ENCODE data around the gene GABRR2. TPM values are rescaled to one million over a fixed set of nuclear protein-coding genes. Genes with fewer than 3 reads are reported as not detected.

The GABRR2 gene
- total and polyA plus RNA-seq, 2 of the 4 experiments (the other 2 are of a cell fraction): 0.26 TPM; not detected in 1

- H2AK5ac ChIP-seq (ENCODE audit: low read depth, low read length): no peak overlapping the region
- H3K27me3 ChIP-seq (ENCODE audit: control insufficient read depth, insufficient read depth, low read length): peaks cover 8% of the 10 kb centered on the region
- H2BK120ac ChIP-seq (ENCODE audit: low read depth, low read length): no peak overlapping the region
- DNase-seq (peak; percentile 92), ATAC-seq (ENCODE audit: low read depth) (peak; percentile 85)
- no TSS peak for BruUV-seq (replicated peaks)
- ChIA-PET CTCF (no interaction called here), POLR2A (ENCODE audit: unreplicated experiment) (no interaction called here)
- H3K9ac ChIP-seq (ENCODE audit: low read depth, low read length): no peak overlapping the region
- in situ Hi-C loops (cut with MboI; ENCODE audit: low sequenced_read_pairs) (no loop called here), dilution Hi-C loops (cut with HindIII; ENCODE audit: low sequenced_read_pairs, unreplicated experiment) (no loop called here), intact Hi-C loops (cut with micrococcal nuclease) (no loop called here)
- H3K4ac ChIP-seq (ENCODE audit: low read depth, low read length): no peak overlapping the region
- H2AFZ ChIP-seq (replicated peaks; ENCODE audit: low read length, poor library complexity): no peak overlapping the region
- no peak overlapping the region for H3K27ac ChIP-seq (ENCODE audit: insufficient read depth, low read length)
- H3K9me1 ChIP-seq (ENCODE audit: insufficient read depth, low read length): peaks cover 8% of the 10 kb centered on the region; the same call in 1 of the 2 replicates
- peaks cover 6% of the 10 kb centered on the region; the same call in 1 of the 2 replicates for H3K4me1 ChIP-seq (ENCODE audit: control insufficient read depth, insufficient read depth, low read length)
- H4K91ac ChIP-seq (ENCODE audit: insufficient read depth, low read depth, low read length): no peak overlapping the region
- H2AK9ac ChIP-seq (replicated peaks; ENCODE audit: low read depth, low read length, poor library complexity): no peak overlapping the region
- H4K5ac ChIP-seq (ENCODE audit: low read depth, low read length): no peak overlapping the region
- no peak overlapping the region for H2BK5ac ChIP-seq (ENCODE audit: low read depth, low read length, poor library complexity, severe bottlenecking)
- H3K79me1 ChIP-seq (ENCODE audit: low read depth in 1 of 2, low read length in 2 of 2): no peaks in the 10 kb centered on the region
- no peak overlapping the region for H3K23ac ChIP-seq (ENCODE audit: low read depth, low read length)
- WGBS, 2 experiments (ENCODE audit: extremely low coverage in 2 of 2, insufficient read length in 1 of 2): no CpG with 5 or more reads among the region's 1 CpG
- no peak overlapping the region for H2BK20ac ChIP-seq (ENCODE audit: low read depth, low read length)
- H3K9me3 ChIP-seq (ENCODE audit: control insufficient read depth, insufficient read depth, low read length): no peaks in the 10 kb centered on the region
- H3K4me3 ChIP-seq (ENCODE audit: insufficient read depth, low read depth, low read length): no peak overlapping the region
- H3K36me3 ChIP-seq (ENCODE audit: control insufficient read depth, insufficient read depth, low read length): peaks cover 5% of the 10 kb centered on the region
- H3K4me2 ChIP-seq (ENCODE audit: low read depth, low read length): no peak overlapping the region
- H3K14ac ChIP-seq (replicated peaks; ENCODE audit: low read depth, low read length): no peak overlapping the region
- H4K8ac ChIP-seq (ENCODE audit: low read depth in 2 of 2, low read length in 2 of 2): no peak overlapping the region
- H2BK15ac ChIP-seq (ENCODE audit: low read depth, low read length): no peak overlapping the region
- H3K18ac ChIP-seq (ENCODE audit: low read depth, low read length): no peak overlapping the region
- TF ChIP-seq MAFK (IDR thresholded peaks at IDR 0.05; ENCODE audit: low read depth, low read length) (no peak), RCOR1 (IDR thresholded peaks at IDR 0.05; ENCODE audit: insufficient replicate concordance, low read length) (no peak), FOS (IDR thresholded peaks at IDR 0.05; ENCODE audit: low read depth, low read length) (no peak), MAZ (IDR thresholded peaks at IDR 0.05; ENCODE audit: borderline replicate concordance, low read depth, low read length) (no peak), USF2 (IDR thresholded peaks at IDR 0.05; ENCODE audit: low read depth, low read length) (no peak), CHD1 (IDR thresholded peaks at IDR 0.05; ENCODE audit: low read depth, low read length) (no peak), ELK1 (IDR thresholded peaks at IDR 0.05; ENCODE audit: borderline replicate concordance, low read depth, low read length) (no peak), MXI1 (IDR thresholded peaks at IDR 0.05; ENCODE audit: borderline replicate concordance, low read depth, low read length) (no peak; the same call in 1 of the 2 replicates)
- peaks cover 17% of the 10 kb centered on the region; the same call in 1 of the 2 replicates for H4K20me1 ChIP-seq (ENCODE audit: insufficient read depth, low read length)
- no peak overlapping the region for H3K56ac ChIP-seq (ENCODE audit: extremely low read depth, insufficient read depth, low read length)
Observed at GRCh38 chr6:89313006-89313405, 2.1 kb downstream of the GABRR2 start.

All from IMR-90 (cell line).